Measurements from ENCODE around the gene SMC6. TPM values are rescaled to one million over a fixed set of nuclear protein-coding genes. Genes with fewer than 3 reads are reported as not detected.

SMC6 gene
- total and polyA plus RNA-seq, 9 donors = 6.6 to 16.8 (median 12.3) TPM

DNA sequence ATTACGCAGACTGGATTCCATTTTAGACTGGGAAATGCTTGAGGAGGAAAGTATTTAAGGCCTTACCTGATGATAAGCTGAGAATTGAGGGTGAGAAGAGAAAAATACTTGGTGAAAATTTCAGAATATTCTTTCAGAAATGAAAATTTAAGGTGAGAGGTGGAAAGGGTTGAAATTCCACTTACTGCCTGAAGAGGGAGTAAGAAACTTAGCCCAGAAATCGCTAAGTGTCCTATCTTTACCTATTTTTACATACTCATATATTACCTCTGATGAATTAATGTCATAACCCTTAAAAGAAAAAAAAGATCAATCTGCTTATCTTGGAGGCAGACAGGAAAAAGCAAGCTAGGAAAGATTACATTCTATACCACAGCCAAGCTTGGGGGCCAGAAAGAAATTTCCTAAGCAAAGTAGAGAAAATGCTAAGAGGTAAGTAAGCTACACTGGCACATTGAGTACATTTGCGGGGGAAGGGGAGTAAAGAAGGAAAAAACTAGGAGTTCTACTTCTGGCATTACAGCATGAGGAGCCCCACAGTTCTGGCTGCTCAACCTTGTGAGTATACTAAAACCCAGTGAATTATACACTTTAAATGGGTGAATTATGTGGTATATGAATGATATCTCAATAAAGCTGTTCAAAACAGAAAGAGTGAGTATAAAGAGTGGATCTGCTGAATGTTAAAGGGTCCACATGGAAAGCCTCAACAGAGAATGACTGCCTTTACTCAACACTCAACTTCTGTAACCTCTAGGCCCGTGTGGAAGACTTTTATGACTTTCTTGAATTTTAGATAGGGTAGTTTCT, 33.8 kb downstream of the SMC6 start:
- H3K9me3 ChIP-seq = no peaks in the 10 kb centered on the region
- H3K36me3 ChIP-seq = no peaks in the 10 kb centered on the region
- no peak for DNase-seq
- TF ChIP-seq CTCF (IDR thresholded peaks at IDR 0.05) (peak in 2 of 3 donors; percentile 24 to 36), EP300 (IDR thresholded peaks at IDR 0.05) (no peak), POLR2A (IDR thresholded peaks at IDR 0.05) (no peak)
- H3K27me3 ChIP-seq = no peaks in the 10 kb centered on the region
- no peak overlapping the region for H3K4me3 ChIP-seq
- no peak overlapping the region for H3K27ac ChIP-seq
- WGBS, 3 donors = 70 to 74% (median 72%) methylated on average over 4 of the region's 4 CpGs
- intact Hi-C loops (cut with DNase I) = loop anchor here in 1 of 4 donors (10.0 kb wide), 1 partner anchor 665 kb away; no protein-coding TSS in a partner anchor
- no peaks in the 10 kb centered on the region for H3K4me1 ChIP-seq (ENCODE audit: insufficient read depth)

GRCh38 chr2:17718689-17719088, 34.9 kb downstream of the SMC6 start:
- no peaks in the 10 kb centered on the region for H3K9me3 ChIP-seq
- H3K4me1 ChIP-seq (ENCODE audit: insufficient read depth) = no peaks in the 10 kb centered on the region
- no peak overlapping the region for H3K4me3 ChIP-seq
- DNase-seq = no peak
- no peak overlapping the region for H3K27ac ChIP-seq
- intact Hi-C loops (cut with DNase I) = loop anchor here in 1 of 4 donors (10.0 kb wide), 1 partner anchor 666 kb away; no protein-coding TSS in a partner anchor
- TF ChIP-seq POLR2A (IDR thresholded peaks at IDR 0.05) = no peak
- no peak for TF ChIP-seq EP300 (IDR thresholded peaks at IDR 0.05)
- TF ChIP-seq CTCF (IDR thresholded peaks at IDR 0.05) = no peak
- no peaks in the 10 kb centered on the region for H3K27me3 ChIP-seq
- 78 to 83% (median 83%) methylated on average over 5 of the region's 5 CpGs for WGBS, 3 donors
- no peaks in the 10 kb centered on the region for H3K36me3 ChIP-seq

- no peak for DNase-seq
- intact Hi-C loops (cut with DNase I) = loop anchor here in 1 of 4 donors (10.0 kb wide), 1 partner anchor 667 kb away; no protein-coding TSS in a partner anchor
- WGBS, 3 donors = 91 to 94% (median 91%) methylated on average over 4 of the region's 4 CpGs
- H3K36me3 ChIP-seq = no peaks in the 10 kb centered on the region
- no peaks in the 10 kb centered on the region for H3K4me1 ChIP-seq (ENCODE audit: insufficient read depth)
- no peak overlapping the region for H3K27ac ChIP-seq
- no peaks in the 10 kb centered on the region for H3K9me3 ChIP-seq
- no peaks in the 10 kb centered on the region for H3K27me3 ChIP-seq
- TF ChIP-seq CTCF (IDR thresholded peaks at IDR 0.05) (no peak), EP300 (IDR thresholded peaks at IDR 0.05) (no peak), POLR2A (IDR thresholded peaks at IDR 0.05) (no peak)
- no peak overlapping the region for H3K4me3 ChIP-seq
Measured at GRCh38 chr2:17717666-17718065, 35.9 kb downstream of the SMC6 start.

GRCh38 chr2:17713291-17713690, 40.3 kb downstream of the SMC6 start:
- TF ChIP-seq POLR2A (IDR thresholded peaks at IDR 0.05) (no peak), EP300 (IDR thresholded peaks at IDR 0.05) (no peak), CTCF (IDR thresholded peaks at IDR 0.05) (no peak)
- H3K27ac ChIP-seq = no peak overlapping the region
- no peaks in the 10 kb centered on the region for H3K4me1 ChIP-seq (ENCODE audit: insufficient read depth)
- intact Hi-C loops (cut with DNase I) = loop anchor here in 1 of 4 donors (10.0 kb wide), 1 partner anchor 672 kb away; no protein-coding TSS in a partner anchor
- H3K9me3 ChIP-seq = no peaks in the 10 kb centered on the region
- H3K36me3 ChIP-seq = no peaks in the 10 kb centered on the region
- no peaks in the 10 kb centered on the region for H3K27me3 ChIP-seq
- WGBS, 3 donors = 96 to 100% (median 98%) methylated on average over 1 of the region's 1 CpG
- no peak for DNase-seq
- no peak overlapping the region for H3K4me3 ChIP-seq
